ENCODE results near the gene SEMA4C.

GRCh38 chr2:96811917-96812316 lies 58.0 kb downstream of the SEMA4C start:
- TF ChIP-seq CTCF (IDR thresholded peaks at IDR 0.05) = no peak
- TF ChIP-seq REST (IDR thresholded peaks at IDR 0.05; ENCODE audit: insufficient read depth in 1 of 2, low read depth in 2 of 2, low read length in 1 of 2) = no peak
